ENCODE data around the gene SI.
"Not testable (repeated sequence)": the region's sequence is repeated elsewhere in the genome, so short reads cannot be mapped to it uniquely, and the experiment has no call there.

Gene SI

DNA sequence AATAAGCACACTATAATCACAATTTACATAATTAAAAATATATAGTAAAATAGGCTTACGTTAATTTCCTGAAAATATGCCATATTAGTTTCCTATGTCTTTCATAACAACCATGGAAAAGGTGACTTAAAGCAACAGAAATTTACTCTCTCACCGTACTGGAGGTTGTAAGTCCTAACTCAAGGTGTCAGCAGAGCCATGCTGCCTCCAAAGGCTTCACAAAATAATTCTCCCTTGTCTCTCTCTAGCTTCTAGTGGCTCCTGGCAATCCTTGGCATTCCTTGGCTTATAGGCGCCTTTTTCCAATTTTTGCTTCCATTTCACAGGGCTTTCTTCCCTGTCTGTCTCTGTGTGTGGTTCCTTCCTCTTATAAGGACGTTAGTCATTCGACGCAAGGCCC, 7.6 kb downstream of the SI start:
- DNase-seq (ENCODE audit: low read depth) = no peak
- TF ChIP-seq, protein P1, sequence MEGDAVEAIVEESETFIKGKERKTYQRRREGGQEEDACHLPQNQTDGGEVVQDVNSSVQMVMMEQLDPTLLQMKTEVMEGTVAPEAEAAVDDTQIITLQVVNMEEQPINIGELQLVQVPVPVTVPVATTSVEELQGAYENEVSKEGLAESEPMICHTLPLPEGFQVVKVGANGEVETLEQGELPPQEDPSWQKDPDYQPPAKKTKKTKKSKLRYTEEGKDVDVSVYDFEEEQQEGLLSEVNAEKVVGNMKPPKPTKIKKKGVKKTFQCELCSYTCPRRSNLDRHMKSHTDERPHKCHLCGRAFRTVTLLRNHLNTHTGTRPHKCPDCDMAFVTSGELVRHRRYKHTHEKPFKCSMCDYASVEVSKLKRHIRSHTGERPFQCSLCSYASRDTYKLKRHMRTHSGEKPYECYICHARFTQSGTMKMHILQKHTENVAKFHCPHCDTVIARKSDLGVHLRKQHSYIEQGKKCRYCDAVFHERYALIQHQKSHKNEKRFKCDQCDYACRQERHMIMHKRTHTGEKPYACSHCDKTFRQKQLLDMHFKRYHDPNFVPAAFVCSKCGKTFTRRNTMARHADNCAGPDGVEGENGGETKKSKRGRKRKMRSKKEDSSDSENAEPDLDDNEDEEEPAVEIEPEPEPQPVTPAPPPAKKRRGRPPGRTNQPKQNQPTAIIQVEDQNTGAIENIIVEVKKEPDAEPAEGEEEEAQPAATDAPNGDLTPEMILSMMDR (IDR thresholded peaks at IDR 0.05; ENCODE audit: insufficient read depth, low read depth, low read length, missing control alignments) = no peak

DNA sequence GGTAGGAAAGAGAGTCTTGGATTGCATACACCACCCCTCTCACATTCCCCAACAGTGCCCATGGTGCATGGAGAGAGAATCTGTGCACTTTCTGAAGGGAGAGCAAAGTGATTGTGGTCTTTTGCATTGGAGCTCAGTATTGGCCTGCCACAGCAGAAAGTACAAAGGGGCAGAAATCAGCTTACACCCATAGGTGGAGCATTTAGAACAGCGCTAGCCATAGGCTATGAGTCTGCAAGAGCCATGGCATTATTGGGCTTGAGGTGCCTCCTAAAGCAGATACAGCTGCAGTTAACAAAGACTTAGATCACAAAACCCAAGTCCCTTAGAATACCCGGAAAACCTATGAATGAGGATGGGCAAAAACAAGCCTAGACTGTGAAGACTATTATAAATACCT, 21.8 kb downstream of the SI start:
- DNase-seq (ENCODE audit: low read depth) = no peak
- TF ChIP-seq, protein P1 (IDR thresholded peaks at IDR 0.05; ENCODE audit: insufficient read depth, low read depth, low read length, missing control alignments) = no peak
- no peak overlapping the region for H3K4me3 ChIP-seq (ENCODE audit: low read depth, low read length)

More for the DNA sequence above, 7.6 kb downstream of the SI start:
- H3K4me3 ChIP-seq (ENCODE audit: low read depth, low read length) = no peak overlapping the region

DNA sequence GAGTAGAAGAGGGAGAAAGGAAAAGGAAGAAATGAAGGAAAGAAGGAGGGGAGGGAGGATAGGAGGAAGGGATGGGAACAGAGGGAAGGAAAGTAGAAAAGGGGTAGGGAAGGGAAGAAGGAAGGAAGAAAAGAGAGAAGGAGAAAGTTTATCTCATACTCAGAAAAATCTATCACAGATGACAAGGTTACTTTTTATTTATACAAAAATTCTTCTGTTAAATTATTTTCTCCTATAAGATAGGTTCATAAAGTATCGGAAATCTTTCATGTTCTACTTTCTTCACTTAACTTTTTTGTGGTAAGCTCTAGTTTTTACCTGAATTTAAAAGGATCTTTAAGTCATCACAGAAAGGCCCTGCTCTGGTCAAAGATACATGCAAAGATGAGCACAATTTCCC, 38.1 kb downstream of the SI start:
- TF ChIP-seq, protein P1 (IDR thresholded peaks at IDR 0.05; ENCODE audit: insufficient read depth, low read depth, low read length, missing control alignments) = no peak
- H3K4me3 ChIP-seq (ENCODE audit: low read depth, low read length) = no peak overlapping the region
- DNase-seq (ENCODE audit: low read depth) = no peak

DNA sequence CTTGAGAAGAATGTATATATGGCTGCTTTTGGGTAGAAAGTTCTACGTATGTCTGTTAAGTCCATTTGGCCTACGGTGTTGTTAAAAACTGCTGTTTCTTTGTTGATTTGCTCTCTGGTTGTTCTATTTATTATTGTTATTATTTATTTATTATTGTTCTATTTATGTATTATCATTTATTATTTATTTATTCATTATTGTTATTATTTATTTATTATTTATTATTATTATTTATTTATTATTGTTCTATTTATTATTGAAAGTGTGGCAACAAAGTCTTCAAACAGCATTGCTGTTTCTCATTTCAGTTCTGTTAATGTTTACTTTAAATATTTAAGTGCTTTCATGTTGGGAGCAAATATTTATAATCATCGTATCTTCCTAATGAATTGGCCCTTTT, 66.7 kb downstream of the SI start:
- H3K4me3 ChIP-seq (ENCODE audit: low read depth, low read length) = no peak overlapping the region
- no peak for DNase-seq (ENCODE audit: low read depth)

DNA sequence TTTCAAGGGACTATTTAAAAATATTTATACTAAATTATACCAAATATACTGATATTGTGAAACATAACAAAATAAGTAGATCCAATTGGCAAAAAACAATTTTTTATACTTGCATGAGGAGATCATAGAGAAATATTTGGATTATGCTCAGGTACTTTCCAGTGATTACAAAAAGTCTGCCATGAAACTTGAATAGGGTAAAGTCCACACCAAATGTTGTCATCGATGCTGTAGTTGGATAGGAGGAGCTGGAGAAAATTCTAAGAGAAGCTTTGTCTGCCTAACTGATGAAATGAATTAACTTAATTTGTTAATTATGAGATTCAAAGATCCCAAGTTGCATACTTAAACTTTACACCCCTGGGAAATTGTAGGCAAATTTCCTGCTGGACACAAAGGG, 93.3 kb downstream of the SI start:
- H3K4me3 ChIP-seq (ENCODE audit: low read depth, low read length) = no peak overlapping the region
- no peak for DNase-seq (ENCODE audit: low read depth)
- TF ChIP-seq, protein P1 (IDR thresholded peaks at IDR 0.05; ENCODE audit: insufficient read depth, low read depth, low read length, missing control alignments) = no peak

More for the DNA sequence above, 66.7 kb downstream of the SI start:
- TF ChIP-seq, protein P1 (IDR thresholded peaks at IDR 0.05; ENCODE audit: insufficient read depth, low read depth, low read length, missing control alignments) = no peak

DNA sequence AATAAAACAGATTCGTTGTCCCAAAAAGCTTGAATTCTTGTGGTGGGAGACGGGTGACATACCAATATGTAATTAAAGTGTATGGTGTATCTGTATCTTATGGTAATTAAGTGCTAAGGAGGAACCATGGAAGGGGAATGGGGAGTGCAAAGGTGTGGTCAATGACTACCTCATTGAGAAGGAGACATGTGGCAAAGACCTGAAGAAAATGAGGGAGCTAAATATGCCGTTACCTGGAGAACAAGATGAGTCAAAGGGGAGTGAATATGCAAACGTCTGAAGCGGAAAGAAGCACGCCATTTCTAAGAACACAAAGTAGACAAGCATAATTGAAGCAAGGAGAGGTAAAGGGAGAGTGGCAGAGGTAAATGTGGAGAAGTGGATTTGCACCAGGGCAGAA, 115.7 kb downstream of the SI start:
- no peak for DNase-seq (ENCODE audit: low read depth)
- no peak overlapping the region for H3K4me3 ChIP-seq (ENCODE audit: low read depth, low read length)
- TF ChIP-seq, protein P1 (IDR thresholded peaks at IDR 0.05; ENCODE audit: insufficient read depth, low read depth, low read length, missing control alignments) = no peak

DNA sequence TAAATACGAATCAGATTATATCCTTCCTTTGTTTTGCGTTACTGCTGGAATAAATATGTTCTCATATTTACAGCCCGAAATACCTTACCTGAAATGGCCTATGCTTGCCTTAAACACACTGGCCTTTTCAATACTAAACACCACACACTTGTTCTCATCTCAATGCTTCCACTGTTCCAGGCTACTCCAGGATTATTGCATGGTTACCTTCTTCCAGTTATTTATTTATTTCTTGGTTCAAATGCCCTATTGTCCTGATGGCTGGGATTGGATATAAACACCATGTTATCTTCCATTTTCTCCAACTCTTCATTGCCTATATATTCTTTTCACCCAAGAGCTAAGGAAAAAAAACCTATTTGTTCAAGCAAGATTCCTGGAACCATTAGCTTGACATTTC, 125.3 kb downstream of the SI start:
- H3K4me3 ChIP-seq (ENCODE audit: low read depth, low read length) = no peak overlapping the region
- TF ChIP-seq, protein P1 (IDR thresholded peaks at IDR 0.05; ENCODE audit: insufficient read depth, low read depth, low read length, missing control alignments) = no peak
- DNase-seq (ENCODE audit: low read depth) = no peak

DNA sequence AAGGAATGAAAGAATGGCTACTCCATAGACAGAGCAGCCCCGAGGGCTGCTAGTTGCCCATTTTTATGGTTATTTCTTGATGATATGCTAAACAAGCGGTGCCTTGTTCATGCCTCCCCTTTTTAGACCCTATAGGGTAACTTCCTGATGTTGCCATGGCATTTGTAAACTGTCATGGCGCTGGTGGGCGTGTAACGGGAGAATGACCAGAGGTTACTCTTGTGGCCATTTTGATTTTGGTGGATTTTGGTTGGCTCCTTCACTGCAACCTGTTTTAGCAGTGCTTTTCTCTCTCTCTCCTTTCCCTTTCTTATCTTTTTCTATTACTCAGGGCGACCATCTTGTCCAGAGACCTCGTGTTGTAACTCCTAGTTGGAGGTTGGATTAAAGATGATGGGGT, 126.9 kb downstream of the SI start:
- not testable (repeated sequence) for DNase-seq (ENCODE audit: low read depth); H3K4me3 ChIP-seq (ENCODE audit: low read depth, low read length)
